K562 (cell line): Measurements from ENCODE around the gene SPTBN2. TPM values are rescaled to one million over a fixed set of nuclear protein-coding genes. Genes with fewer than 3 reads are reported as not detected.

Experiments used
- ATAC-seq: fragments of 200-7000 bp; cut with Tn5 transposase; 3 replicates; pipeline ENCODE4 v1.9.1; 2020; ENCODE audit warnings: moderate library complexity
- BruUV-seq: library from RNA; stranded (reverse); fragments of 400-500 nt; replicated peaks from 2 replicates; lab custom pipeline; 2021; lab: Mats Ljungman, UMichigan
- CTCF ChIA-PET: fragments of 300-600 bp; formaldehyde crosslinking; extraction: SDS; loops from one replicate; lab custom pipeline; 2021; ENCODE audit warnings: low intra/inter-chr PET ratio; lab: Yijun Ruan, JAX
- POLR2A ChIA-PET: fragments of 300-600, 350-650 bp; sonication (Branson Sonifier 250); formaldehyde crosslinking; extraction: SDS; loops from one replicate; lab custom pipeline; 2021; ENCODE audit warnings: antibody characterized with exemption, inconsistent platforms; lab: Yijun Ruan, JAX
- DNase-seq, 4 experiments: peaks; one replicate each; pipeline versions ENCODE4 v3.0.0 to v3.0.0-alpha.2; 2011 to 2018; ENCODE audit warnings: low spot score in 3 of 4, mixed read lengths in 3 of 4; ENCODE audit errors: extremely low read depth in 1 of 4
- FAIRE-seq: peaks from 2 replicates; lab custom pipeline; 2011; peaks lifted over from hg19 to GRCh38; lab: Jason Lieb, UNC
- H2AFZ ChIP-seq: 2 replicates; pipeline ENCODE4 v1.6.0; 2011; ENCODE audit warnings: low read depth, low read length, control low read depth, inconsistent platforms
- H3K27ac ChIP-seq: fragments of 200-600 bp; 3 replicates; pipeline ENCODE4 v1.8.0; 2011; ENCODE audit warnings: low read depth, mild to moderate bottlenecking, control low read depth, inconsistent platforms, low read length, moderate library complexity, mixed read lengths; ENCODE audit errors: extremely low read depth
- H3K27me3 ChIP-seq, 2 experiments: fragments of 300-600 bp in 1 of 2; 2 replicates in 1 of 2; 3 replicates in 1 of 2; pipeline versions ENCODE4 v1.6.0 to v1.8.0; 2011; ENCODE audit warnings: inconsistent platforms in 2 of 2, low read length in 2 of 2, mild to moderate bottlenecking in 1 of 2, mixed read lengths in 1 of 2, moderate library complexity in 1 of 2; ENCODE audit not compliant: control insufficient read depth in 2 of 2, insufficient read depth in 2 of 2
- H3K36me3 ChIP-seq: fragments of 300-600 bp; 3 replicates; pipeline ENCODE4 v1.8.0; 2011; ENCODE audit warnings: mild to moderate bottlenecking, low read length, inconsistent platforms; ENCODE audit not compliant: control insufficient read depth, insufficient read depth
- H3K4me1 ChIP-seq, 2 experiments: fragments of 200-600 bp in 1 of 2; replicated peaks in 1 of 2; 2 replicates in 1 of 2; 3 replicates in 1 of 2; pipeline versions ENCODE4 v1.5.1 to v1.8.0; 2011; ENCODE audit warnings: inconsistent platforms in 2 of 2, low read length in 2 of 2, mild to moderate bottlenecking in 1 of 2, mixed read lengths in 1 of 2, moderate library complexity in 1 of 2; ENCODE audit not compliant: control insufficient read depth in 2 of 2, insufficient read depth in 2 of 2
- H3K4me2 ChIP-seq: 2 replicates; pipeline ENCODE4 v1.6.1; 2011; ENCODE audit warnings: low read length, control low read depth, inconsistent platforms, mixed read lengths; ENCODE audit not compliant: insufficient read depth
- H3K4me3 ChIP-seq: fragments of 200-600 bp; sonication (generic), shearing (Covaris generic); 2 replicates; pipeline ENCODE4 v1.5.1; 2016; ENCODE audit warnings: control low read depth, inconsistent platforms
- H3K79me2 ChIP-seq: fragments of 200-600 bp; 3 replicates; pipeline ENCODE4 v1.8.0; 2011; ENCODE audit warnings: low read length, inconsistent platforms; ENCODE audit not compliant: control insufficient read depth, insufficient read depth
- H3K9ac ChIP-seq, 2 experiments: 2 replicates each; pipeline versions ENCODE4 v1.6.0 to v1.6.1; 2011; ENCODE audit warnings: low read depth in 2 of 2, low read length in 2 of 2, control low read depth in 1 of 2, inconsistent platforms in 1 of 2, mild to moderate bottlenecking in 1 of 2, mixed read lengths in 1 of 2; ENCODE audit not compliant: insufficient read depth in 1 of 2
- H3K9me1 ChIP-seq: one replicate; pipeline ENCODE4 v1.6.0; 2011; ENCODE audit warnings: inconsistent platforms, mild to moderate bottlenecking, low read length, moderate library complexity; ENCODE audit not compliant: control insufficient read depth, insufficient read depth
- H3K9me3 ChIP-seq: replicated peaks from 2 replicates; pipeline ENCODE4 v1.5.1; 2011; ENCODE audit warnings: low read depth, low read length, inconsistent platforms; ENCODE audit not compliant: control insufficient read depth, insufficient read depth
- H4K20me1 ChIP-seq: replicated peaks from 2 replicates; pipeline ENCODE4 v1.6.1; 2011; ENCODE audit warnings: low read length, inconsistent platforms, mixed read lengths; ENCODE audit not compliant: control insufficient read depth, insufficient read depth
- CEBPG ChIP-seq, 3 experiments: fragments of 200-800 bp in 1 of 3; sonication (Bioruptor generic) in 1 of 3; sonication (generic) in 1 of 3; formaldehyde crosslinking in 1 of 3; IDR thresholded peaks in 2 of 3; conservative IDR thresholded peaks in 1 of 3; 2 replicates each; pipeline versions ENCODE4 v1.6.1 to v1.8.0; 2016 to 2022; ENCODE audit warnings: missing compliant biosample characterization in 2 of 3, missing genetic modification characterization in 2 of 3, mild to moderate bottlenecking in 1 of 3, missing genetic modification reagents in 1 of 3
- GATAD2A ChIP-seq: fragments of 450-650 bp; IDR thresholded peaks from 2 replicates; pipeline ENCODE4 v1.6.1; 2017
- KLF6 ChIP-seq: fragments of 250-450 bp; sonication (Bioruptor Pico); IDR thresholded peaks from 2 replicates; pipeline ENCODE4 v1.4.0; 2020; ENCODE audit warnings: mild to moderate bottlenecking, moderate library complexity, borderline replicate concordance
- TAL1 ChIP-seq: fragments of 450-650 bp; IDR thresholded peaks from 2 replicates; pipeline ENCODE4 v1.6.1; 2016; ENCODE audit warnings: mild to moderate bottlenecking
- ZNF253 ChIP-seq: fragments of 250-450 bp; sonication (Bioruptor Pico); conservative IDR thresholded peaks from 2 replicates; pipeline ENCODE4 v1.6.1; 2021; ENCODE audit warnings: mild to moderate bottlenecking
- ZNF282 ChIP-seq: sonication (generic); formaldehyde crosslinking; IDR thresholded peaks from 2 replicates; pipeline ENCODE4 v1.8.1; 2023; ENCODE audit warnings: missing genetic modification reagents
- ZSCAN29 ChIP-seq: fragments of 450-650 bp; IDR thresholded peaks from 2 replicates; pipeline ENCODE4 v1.6.1; 2017
- WGBS: fragments of 100-300 bp; shearing (Covaris generic); methylation state at CpG from one replicate; pipeline ENCODE4 v1.1.6; 2016; ENCODE audit warnings: low coverage, mixed read lengths; ENCODE audit not compliant: insufficient coverage; ENCODE audit errors: missing lambda C conversion rate; 5-methylcytosine and 5-hydroxymethylcytosine counted together
- in situ Hi-C: fragments of 300-500 bp; cut with MboI; formaldehyde crosslinking; loops from 4 replicates; pipeline ENCODE4 v1.15.0; 2018; ENCODE audit warnings: inconsistent platforms, mixed read lengths
- intact Hi-C: fragments of 100-400 bp; cut with micrococcal nuclease; formaldehyde crosslinking; loops from 2 replicates; pipeline ENCODE4 v1.14.2; 2022
- polyA plus RNA-seq, 8 experiments: library from polyadenylated mRNA; depleted of rRNA in 4 of 8; stranded (reverse) in 5 of 8; unstranded in 3 of 8; fragments of >200 nt; fragmentation: Nextera tagmentation in 2 of 8; fragmentation: Illumina TruSeq in 1 of 8; extraction: Ambion mirVana in 2 of 8; extraction: Trizol in 1 of 8; gene quantifications; 2 replicates each; pipeline versions ENCODE4 v1.2.1 to v1.2.3, GENCODE V29; 2011 to 2014; ENCODE audit warnings: inconsistent platforms in 1 of 8, missing spikeins in 1 of 8
- total RNA-seq, 7 experiments: library from RNA; depleted of rRNA in 6 of 7; stranded (reverse); fragments of >200 nt in 6 of 7; fragmentation: Illumina TruSeq in 2 of 7; extraction: Trizol in 2 of 7; gene quantifications; 2 replicates each; pipeline versions ENCODE4 v1.2.1 to v1.2.3, GENCODE V29; 2011 to 2021; ENCODE audit warnings: low replicate concordance in 1 of 7
- TF ChIP-seq, protein P1 (sequence below): fragments of 450-650 bp; formaldehyde crosslinking; IDR thresholded peaks from 2 replicates; pipeline ENCODE4 v1.4.0; 2022; ENCODE audit warnings: missing genetic modification characterization

Gene SPTBN2
- total and polyA plus RNA-seq, 9 of the 15 experiments (the other 6 are each of a cell fraction or from before 2014, with no cell fraction given): 0.38 to 56.5 (median 19.7) TPM

DNA sequence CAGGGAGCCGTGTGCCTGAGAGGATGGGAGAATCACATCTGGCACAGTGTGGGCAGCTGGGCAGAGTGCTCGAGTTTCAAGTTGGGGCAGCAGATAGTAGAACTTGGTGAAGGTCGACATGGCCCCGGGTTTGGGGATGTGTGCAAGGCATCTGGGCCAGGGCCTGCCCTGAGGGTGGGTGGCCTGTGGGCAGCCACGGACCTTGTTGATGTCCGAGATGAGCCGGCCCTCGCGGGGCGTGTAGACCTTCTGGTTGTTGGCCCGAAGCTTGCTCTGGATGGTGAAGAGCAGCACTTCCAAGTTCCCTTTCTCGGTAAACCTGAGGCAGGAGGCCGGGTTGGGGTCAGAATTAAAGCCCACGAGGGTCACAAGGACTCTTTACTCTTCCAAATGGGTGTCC lies 20.3 kb downstream of the SPTBN2 start:
- H3K4me3 ChIP-seq: no peak overlapping the region
- intact Hi-C loops: no loop called here
- in situ Hi-C loops: no loop called here
- H3K9me1 ChIP-seq: no peaks in the 10 kb centered on the region
- no TSS peak for BruUV-seq
- ChIA-PET CTCF (no interaction called here), POLR2A (no interaction called here)
- H3K36me3 ChIP-seq: peaks cover 65% of the 10 kb centered on the region; the same call in 2 of the 3 replicates
- no peak overlapping the region for H2AFZ ChIP-seq
- H3K27me3 ChIP-seq: no peaks in the 10 kb centered on the region
- H3K27ac ChIP-seq: no peak overlapping the region
- H3K9ac ChIP-seq: no peak overlapping the region
- WGBS: 90% methylated on average over 14 of the region's 14 CpGs
- H3K4me2 ChIP-seq: no peak overlapping the region
- FAIRE-seq (no peak), ATAC-seq (no peak), DNase-seq (no peak)
- no peaks in the 10 kb centered on the region for H4K20me1 ChIP-seq
- no peaks in the 10 kb centered on the region for H3K9me3 ChIP-seq
- no peaks in the 10 kb centered on the region for H3K79me2 ChIP-seq
- peaks cover 0 to 31% of the 10 kb centered on the region in 2 experiments; a peak in 3 of 5 replicates for H3K4me1 ChIP-seq
- TF ChIP-seq TAL1 (no peak), GATAD2A (no peak), ZNF253 (CRISPR knock-in tag) (no peak), KLF6 (CRISPR knock-in tag) (no peak), ZSCAN29 (no peak)

DNA sequence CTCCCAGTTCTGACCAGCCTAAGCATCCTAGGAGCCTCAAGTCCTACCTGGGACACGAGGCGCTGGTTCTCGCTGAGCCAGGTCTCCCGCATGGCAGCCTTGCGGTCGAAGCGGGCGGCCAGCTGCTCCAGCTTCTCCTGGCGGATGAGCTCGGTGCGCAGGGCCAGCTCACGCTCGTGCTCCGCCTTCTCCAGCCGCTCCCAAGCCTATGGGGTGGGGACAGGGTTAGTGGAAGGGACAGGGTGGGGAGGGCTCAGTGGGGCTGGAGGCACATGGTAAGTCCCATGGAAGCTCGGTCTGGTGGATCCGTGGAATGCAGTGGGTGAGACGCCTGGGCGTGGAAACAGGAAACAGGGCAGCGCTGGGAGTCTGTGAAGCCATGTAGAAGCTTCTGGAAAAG lies 20.9 kb downstream of the SPTBN2 start:
- BruUV-seq: no TSS peak
- intact Hi-C loops: no loop called here
- TF ChIP-seq, protein P1, sequence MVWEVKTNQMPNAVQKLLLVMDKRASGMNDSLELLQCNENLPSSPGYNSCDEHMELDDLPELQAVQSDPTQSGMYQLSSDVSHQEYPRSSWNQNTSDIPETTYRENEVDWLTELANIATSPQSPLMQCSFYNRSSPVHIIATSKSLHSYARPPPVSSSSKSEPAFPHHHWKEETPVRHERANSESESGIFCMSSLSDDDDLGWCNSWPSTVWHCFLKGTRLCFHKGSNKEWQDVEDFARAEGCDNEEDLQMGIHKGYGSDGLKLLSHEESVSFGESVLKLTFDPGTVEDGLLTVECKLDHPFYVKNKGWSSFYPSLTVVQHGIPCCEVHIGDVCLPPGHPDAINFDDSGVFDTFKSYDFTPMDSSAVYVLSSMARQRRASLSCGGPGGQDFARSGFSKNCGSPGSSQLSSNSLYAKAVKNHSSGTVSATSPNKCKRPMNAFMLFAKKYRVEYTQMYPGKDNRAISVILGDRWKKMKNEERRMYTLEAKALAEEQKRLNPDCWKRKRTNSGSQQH (CRISPR knock-in tag): no peak
- no peak for TF ChIP-seq ZNF282 (CRISPR knock-in tag)
- no peak for TF ChIP-seq CEBPG (CRISPR knock-in tag; IDR thresholded peaks at IDR 0.05)
- TF ChIP-seq CEBPG (tag; conservative IDR thresholded peaks at IDR 0.05 in 1 of 2, IDR thresholded peaks at IDR 0.05 in 1 of 2): no peak

More for the DNA sequence above, 20.9 kb downstream of the SPTBN2 start:
- 98% methylated on average over 18 of the region's 20 CpGs for WGBS
- Histone ChIP-seq H3K4me3 (no peak overlapping the region), H4K20me1 (no peaks in the 10 kb centered on the region), H3K9me3 (no peaks in the 10 kb centered on the region), H3K27ac (no peak overlapping the region), H3K4me1 (peaks cover 0 to 31% of the 10 kb centered on the region in 2 experiments; a peak in 3 of 5 replicates), H2AFZ (no peak overlapping the region), H3K9ac (no peak overlapping the region), H3K36me3 (peaks cover 59% of the 10 kb centered on the region; the same call in 2 of the 3 replicates), H3K4me2 (no peak overlapping the region), H3K27me3 (no peaks in the 10 kb centered on the region), H3K9me1 (no peaks in the 10 kb centered on the region), H3K79me2 (no peaks in the 10 kb centered on the region)
- ChIA-PET CTCF (no interaction called here), POLR2A (no interaction called here)
- DNase-seq (no peak), FAIRE-seq (no peak), ATAC-seq (no peak)
- in situ Hi-C loops: no loop called here
